Peyer's patch (tissue), 4 donors: Measurements from ENCODE around the gene TMEM107.
A peak's percentile ranks its signal among the peaks of the same experiment; 100 is the strongest.

ENCODE experiments used
- CTCF ChIP-seq, 6 experiments: fragments of 450-650 bp in 4 of 6; fragments of 200-600 bp in 2 of 6; sonication (generic) in 1 of 6; IDR thresholded peaks; one replicate each; pipeline ENCODE4 v1.5.1; 2017 to 2019; ENCODE audit warnings: antibody characterized with exemption in 6 of 6, mild to moderate bottlenecking in 3 of 6, moderate library complexity in 1 of 6
- POLR2A ChIP-seq, 2 donors: fragments of 450-650 bp; IDR thresholded peaks; one replicate each; pipeline ENCODE4 v1.5.1; 2017; ENCODE audit warnings: antibody characterized with exemption in 2 of 2, mild to moderate bottlenecking in 2 of 2, moderate library complexity in 2 of 2

DNA sequence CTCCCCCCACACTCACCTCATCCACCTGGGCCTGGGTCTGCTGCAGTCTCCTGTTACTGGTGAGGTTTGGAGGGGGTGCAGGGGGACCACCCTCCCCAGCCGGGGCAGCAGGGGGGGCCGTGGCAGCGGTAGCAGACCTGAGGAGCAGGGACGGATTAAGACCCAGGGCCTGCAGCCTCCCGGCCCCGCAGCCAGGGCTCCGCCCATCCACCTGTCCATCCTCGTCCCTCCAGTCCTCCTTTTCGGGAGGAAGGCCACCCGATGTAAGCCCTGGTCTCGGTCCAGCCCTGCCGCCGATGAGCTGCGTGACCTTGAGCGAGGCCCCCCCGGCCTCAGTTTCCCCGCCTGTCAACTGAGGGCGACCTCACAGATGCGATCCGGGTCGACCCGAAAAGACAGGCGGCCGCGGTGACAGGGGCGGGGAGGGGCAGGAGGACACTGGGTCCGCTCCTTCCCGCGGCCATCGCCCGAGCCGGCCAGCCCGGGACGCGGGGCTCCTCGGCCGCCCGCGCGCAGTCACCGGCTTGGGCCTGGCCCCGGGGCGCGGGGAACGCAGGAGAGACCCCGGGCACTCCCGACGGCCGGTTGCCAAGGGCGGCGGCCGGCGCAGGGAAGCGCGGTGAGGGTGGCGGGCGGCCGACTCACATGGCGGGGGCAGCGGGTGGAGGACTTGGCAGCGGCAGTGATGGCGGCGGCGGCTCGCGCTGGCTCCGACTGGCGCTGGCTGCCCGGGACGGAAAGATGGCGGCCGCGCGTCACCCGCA, 13.8 kb downstream of the TMEM107 start, which contains the start of gene VAMP2:
- peak in 4 of 6 experiments; percentile 8 to 25 (median 24) for TF ChIP-seq CTCF (IDR thresholded peaks at IDR 0.05)
- TF ChIP-seq POLR2A (IDR thresholded peaks at IDR 0.05): peak; percentile 53 to 78
